Measurements from ENCODE around the gene DUSP11.

Gene DUSP11

GRCh38 chr2:73823916-73824523 lies 44.1 kb upstream of the DUSP11 start:
- DNase-seq (ENCODE audit: low read depth, low spot score), result peak; percentile 63
- Histone ChIP-seq H3K4me3 (ENCODE audit: insufficient read length, low read depth) (no peak overlapping the region), H3K36me3 (ENCODE audit: insufficient read depth, insufficient read length, low read length) (no peaks in the 10 kb centered on the region), H3K4me1 (ENCODE audit: insufficient read depth, insufficient read length) (no peaks in the 10 kb centered on the region), H3K9ac (ENCODE audit: insufficient read length, low read depth) (no peak overlapping the region), H3K27me3 (ENCODE audit: insufficient read depth, insufficient read length) (no peaks in the 10 kb centered on the region), H3K9me3 (ENCODE audit: insufficient read depth, low read length) (no peaks in the 10 kb centered on the region)
- no peak for TF ChIP-seq YY1 (IDR thresholded peaks at IDR 0.05; ENCODE audit: insufficient read depth, insufficient read length)
- no peak for TF ChIP-seq SUZ12 (IDR thresholded peaks at IDR 0.05; ENCODE audit: extremely low read depth, insufficient read depth, insufficient read length)
- TF ChIP-seq ZNF274 (IDR thresholded peaks at IDR 0.05; ENCODE audit: low read depth, low read length), result no peak

GRCh38 chr2:73823416-73823815 lies 43.5 kb upstream of the DUSP11 start:
- TF ChIP-seq ZNF274 (IDR thresholded peaks at IDR 0.05; ENCODE audit: low read depth, low read length), result no peak
- TF ChIP-seq SUZ12 (IDR thresholded peaks at IDR 0.05; ENCODE audit: extremely low read depth, insufficient read depth, insufficient read length), result no peak
- no peak for TF ChIP-seq YY1 (IDR thresholded peaks at IDR 0.05; ENCODE audit: insufficient read depth, insufficient read length)
- no peak overlapping the region for H3K4me3 ChIP-seq (ENCODE audit: insufficient read length, low read depth)
- no peak for DNase-seq (ENCODE audit: low read depth, low spot score)
- H3K4me1 ChIP-seq (ENCODE audit: insufficient read depth, insufficient read length), result no peaks in the 10 kb centered on the region
- no peaks in the 10 kb centered on the region for H3K9me3 ChIP-seq (ENCODE audit: insufficient read depth, low read length)
- no peaks in the 10 kb centered on the region for H3K36me3 ChIP-seq (ENCODE audit: insufficient read depth, insufficient read length, low read length)
- H3K27me3 ChIP-seq (ENCODE audit: insufficient read depth, insufficient read length), result no peaks in the 10 kb centered on the region
- no peak overlapping the region for H3K9ac ChIP-seq (ENCODE audit: insufficient read length, low read depth)

- TF ChIP-seq SUZ12 (IDR thresholded peaks at IDR 0.05; ENCODE audit: extremely low read depth, insufficient read depth, insufficient read length) (no peak), YY1 (IDR thresholded peaks at IDR 0.05; ENCODE audit: insufficient read depth, insufficient read length) (no peak), ZNF274 (IDR thresholded peaks at IDR 0.05; ENCODE audit: low read depth, low read length) (no peak)
- Histone ChIP-seq H3K9me3 (ENCODE audit: insufficient read depth, low read length) (no peaks in the 10 kb centered on the region), H3K36me3 (ENCODE audit: insufficient read depth, insufficient read length, low read length) (no peaks in the 10 kb centered on the region), H3K4me1 (ENCODE audit: insufficient read depth, insufficient read length) (no peaks in the 10 kb centered on the region), H3K9ac (ENCODE audit: insufficient read length, low read depth) (no peak overlapping the region), H3K27me3 (ENCODE audit: insufficient read depth, insufficient read length) (no peaks in the 10 kb centered on the region), H3K4me3 (ENCODE audit: insufficient read length, low read depth) (no peak overlapping the region)
- no peak for DNase-seq (ENCODE audit: low read depth, low spot score)
Measured at GRCh38 chr2:73822991-73823390, 43.1 kb upstream of the DUSP11 start.

DNA sequence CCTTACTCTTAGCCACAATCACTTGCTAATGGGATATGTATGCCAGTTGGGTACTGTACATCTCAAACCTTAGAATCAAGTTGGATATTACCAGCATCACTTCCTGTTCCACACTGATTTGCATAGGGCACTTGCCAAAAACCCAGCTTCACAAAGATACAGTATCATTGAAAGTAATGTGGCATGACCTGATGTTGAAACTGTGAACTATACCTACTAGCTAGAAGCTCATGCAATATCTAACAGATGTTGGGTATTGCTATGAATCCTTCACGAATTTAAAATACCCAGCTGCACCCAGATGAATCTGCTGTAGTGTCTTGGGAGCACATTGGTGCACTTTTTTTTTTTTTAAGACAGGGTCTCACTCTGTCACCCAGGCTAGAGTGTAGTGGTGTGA lies 42.4 kb upstream of the DUSP11 start:
- Histone ChIP-seq H3K9me3 (ENCODE audit: insufficient read depth, low read length) (no peaks in the 10 kb centered on the region), H3K4me3 (ENCODE audit: insufficient read length, low read depth) (no peak overlapping the region), H3K27me3 (ENCODE audit: insufficient read depth, insufficient read length) (no peaks in the 10 kb centered on the region), H3K9ac (ENCODE audit: insufficient read length, low read depth) (no peak overlapping the region), H3K4me1 (ENCODE audit: insufficient read depth, insufficient read length) (no peaks in the 10 kb centered on the region), H3K36me3 (ENCODE audit: insufficient read depth, insufficient read length, low read length) (no peaks in the 10 kb centered on the region)
- DNase-seq (ENCODE audit: low read depth, low spot score), result no peak
- no peak for TF ChIP-seq ZNF274 (IDR thresholded peaks at IDR 0.05; ENCODE audit: low read depth, low read length)
- no peak for TF ChIP-seq SUZ12 (IDR thresholded peaks at IDR 0.05; ENCODE audit: extremely low read depth, insufficient read depth, insufficient read length)

DNA sequence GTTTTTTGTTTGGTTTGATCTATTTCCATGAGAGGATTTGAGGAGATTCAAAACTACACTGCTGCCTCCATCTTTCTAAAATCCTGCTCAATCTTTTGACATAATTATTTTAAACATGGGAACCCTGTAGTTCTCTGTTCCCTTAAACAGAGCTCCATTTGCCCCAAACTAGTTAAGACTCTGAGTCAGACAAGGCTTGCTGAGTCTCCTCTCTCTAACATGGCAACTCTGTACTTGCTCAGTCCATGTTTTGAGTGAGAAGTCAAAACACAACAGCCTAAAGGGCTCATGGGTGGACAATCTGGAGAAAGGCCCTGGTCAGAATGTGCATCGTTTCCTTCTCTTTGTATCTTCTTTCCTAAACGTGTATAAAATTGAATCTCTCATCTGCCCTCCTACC lies 41.8 kb upstream of the DUSP11 start:
- TF ChIP-seq YY1 (IDR thresholded peaks at IDR 0.05; ENCODE audit: insufficient read depth, insufficient read length), result no peak
- TF ChIP-seq SUZ12 (IDR thresholded peaks at IDR 0.05; ENCODE audit: extremely low read depth, insufficient read depth, insufficient read length), result no peak
- TF ChIP-seq ZNF274 (IDR thresholded peaks at IDR 0.05; ENCODE audit: low read depth, low read length), result no peak
- Histone ChIP-seq H3K4me3 (ENCODE audit: insufficient read length, low read depth) (no peak overlapping the region), H3K9ac (ENCODE audit: insufficient read length, low read depth) (no peak overlapping the region), H3K36me3 (ENCODE audit: insufficient read depth, insufficient read length, low read length) (no peaks in the 10 kb centered on the region), H3K27me3 (ENCODE audit: insufficient read depth, insufficient read length) (no peaks in the 10 kb centered on the region), H3K9me3 (ENCODE audit: insufficient read depth, low read length) (no peaks in the 10 kb centered on the region), H3K4me1 (ENCODE audit: insufficient read depth, insufficient read length) (no peaks in the 10 kb centered on the region)
- DNase-seq (ENCODE audit: low read depth, low spot score), result no peak

- Histone ChIP-seq H3K36me3 (ENCODE audit: insufficient read depth, insufficient read length, low read length) (no peaks in the 10 kb centered on the region), H3K9me3 (ENCODE audit: insufficient read depth, low read length) (no peaks in the 10 kb centered on the region), H3K27me3 (ENCODE audit: insufficient read depth, insufficient read length) (no peaks in the 10 kb centered on the region), H3K4me1 (ENCODE audit: insufficient read depth, insufficient read length) (no peaks in the 10 kb centered on the region), H3K9ac (ENCODE audit: insufficient read length, low read depth) (no peak overlapping the region), H3K4me3 (ENCODE audit: insufficient read length, low read depth) (no peak overlapping the region)
- TF ChIP-seq YY1 (IDR thresholded peaks at IDR 0.05; ENCODE audit: insufficient read depth, insufficient read length) (no peak), ZNF274 (IDR thresholded peaks at IDR 0.05; ENCODE audit: low read depth, low read length) (no peak), SUZ12 (IDR thresholded peaks at IDR 0.05; ENCODE audit: extremely low read depth, insufficient read depth, insufficient read length) (no peak)
- no peak for DNase-seq (ENCODE audit: low read depth, low spot score)
Measured at GRCh38 chr2:73821227-73821626, 41.3 kb upstream of the DUSP11 start.

DNA sequence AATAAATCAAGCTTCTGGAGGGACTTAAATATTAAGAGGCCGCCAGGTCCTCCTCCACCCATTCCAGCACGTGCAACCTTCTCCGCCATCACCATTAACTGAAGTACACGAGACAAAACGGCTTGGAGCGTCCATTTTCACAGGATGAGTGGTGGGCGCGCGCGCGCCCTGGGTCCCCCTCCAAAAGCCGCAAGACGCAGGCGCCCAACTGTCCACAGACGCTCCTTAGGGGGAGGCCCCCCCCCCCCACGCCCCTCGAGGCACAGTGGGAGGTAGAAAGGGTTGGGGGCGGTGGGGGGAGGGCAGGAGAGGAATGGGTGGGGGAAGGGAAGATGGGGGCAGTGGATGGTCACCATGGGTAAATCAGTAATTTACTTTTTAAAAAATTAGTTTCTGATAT lies 38.4 kb upstream of the DUSP11 start:
- no peak for DNase-seq (ENCODE audit: low read depth, low spot score)
- TF ChIP-seq YY1 (IDR thresholded peaks at IDR 0.05; ENCODE audit: insufficient read depth, insufficient read length) (no peak), SUZ12 (IDR thresholded peaks at IDR 0.05; ENCODE audit: extremely low read depth, insufficient read depth, insufficient read length) (no peak), ZNF274 (IDR thresholded peaks at IDR 0.05; ENCODE audit: low read depth, low read length) (no peak)
- no peak overlapping the region for H3K9ac ChIP-seq (ENCODE audit: insufficient read length, low read depth)

More for the DNA sequence above, 38.4 kb upstream of the DUSP11 start:
- Histone ChIP-seq H3K36me3 (ENCODE audit: insufficient read depth, insufficient read length, low read length) (no peaks in the 10 kb centered on the region), H3K27me3 (ENCODE audit: insufficient read depth, insufficient read length) (no peaks in the 10 kb centered on the region), H3K9me3 (ENCODE audit: insufficient read depth, low read length) (no peaks in the 10 kb centered on the region), H3K4me1 (ENCODE audit: insufficient read depth, insufficient read length) (no peaks in the 10 kb centered on the region), H3K4me3 (ENCODE audit: insufficient read length, low read depth) (no peak overlapping the region)

All from NT2/D1 (cell line).